ENCODE results near the gene MANEA.
"Not testable (repeated sequence)": the region's sequence is repeated elsewhere in the genome, so short reads cannot be mapped to it uniquely, and the experiment has no call there.

MANEA gene, protein sequence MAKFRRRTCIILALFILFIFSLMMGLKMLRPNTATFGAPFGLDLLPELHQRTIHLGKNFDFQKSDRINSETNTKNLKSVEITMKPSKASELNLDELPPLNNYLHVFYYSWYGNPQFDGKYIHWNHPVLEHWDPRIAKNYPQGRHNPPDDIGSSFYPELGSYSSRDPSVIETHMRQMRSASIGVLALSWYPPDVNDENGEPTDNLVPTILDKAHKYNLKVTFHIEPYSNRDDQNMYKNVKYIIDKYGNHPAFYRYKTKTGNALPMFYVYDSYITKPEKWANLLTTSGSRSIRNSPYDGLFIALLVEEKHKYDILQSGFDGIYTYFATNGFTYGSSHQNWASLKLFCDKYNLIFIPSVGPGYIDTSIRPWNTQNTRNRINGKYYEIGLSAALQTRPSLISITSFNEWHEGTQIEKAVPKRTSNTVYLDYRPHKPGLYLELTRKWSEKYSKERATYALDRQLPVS

DNA sequence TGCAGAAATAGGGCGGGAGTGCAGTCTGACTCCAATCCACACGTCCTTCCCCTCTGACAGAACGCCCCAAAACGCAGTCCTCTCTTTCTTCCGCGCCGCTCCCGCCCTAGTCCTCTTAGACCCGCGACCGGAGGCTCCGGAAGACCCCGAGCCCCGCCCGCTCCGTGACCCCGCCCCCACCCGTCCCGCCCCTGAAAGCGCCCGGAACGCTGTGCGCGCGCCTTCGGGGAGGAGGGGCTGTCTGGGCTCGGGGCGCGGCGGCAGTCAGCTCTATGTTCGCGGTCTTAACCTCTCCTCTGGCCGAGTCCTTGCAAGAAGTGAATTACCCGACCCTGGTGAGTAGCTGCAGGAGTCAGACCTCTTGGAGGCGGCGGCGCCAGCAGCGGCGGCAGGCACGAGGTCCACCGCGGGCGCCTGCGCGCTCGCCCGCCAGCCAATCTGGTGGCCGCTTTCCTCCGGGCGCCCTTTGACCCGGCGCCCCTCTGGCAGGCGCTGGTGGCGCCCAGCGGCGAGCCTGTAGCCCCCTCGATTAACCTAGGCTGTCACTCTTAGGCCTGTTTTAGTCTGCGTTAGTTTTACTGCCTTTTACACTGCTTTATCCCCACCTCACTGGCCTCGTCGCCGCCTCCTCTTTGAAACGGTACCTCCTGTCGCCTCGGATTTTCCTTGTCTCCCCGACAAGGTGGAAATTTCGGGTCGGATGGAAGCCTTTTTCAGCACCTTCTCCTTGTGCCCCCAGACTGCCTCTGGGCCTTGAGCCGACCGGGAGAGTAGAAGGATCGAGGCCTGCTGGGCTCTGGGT lies at the start of gene MANEA:
MANEA (plus strand) TSS at position 232 of the 802 bp plus-strand sequence. CDS start 8,905 bp downstream, outside the sequence.
- DNase-seq, result peak; percentile 60

DNA sequence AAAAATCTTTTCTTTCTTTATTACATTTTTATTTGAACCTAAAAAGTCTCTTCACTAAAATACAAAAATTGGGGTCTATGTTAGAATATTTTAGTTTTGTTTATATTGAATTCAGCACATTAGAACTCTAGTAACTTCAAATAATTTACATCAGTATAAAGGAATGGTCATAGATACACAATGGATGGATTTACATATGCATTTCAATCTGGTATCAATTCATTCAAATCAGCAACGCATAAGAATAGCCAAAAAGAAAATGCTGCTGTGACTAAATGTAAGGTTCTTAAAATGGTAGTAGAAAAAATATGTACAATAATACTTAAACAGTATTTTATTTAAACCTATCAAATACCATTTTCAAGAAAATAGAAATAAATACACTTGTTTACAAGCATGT lies 47.6 kb upstream of the MANEA start:
- DNase-seq, result no peak

DNA sequence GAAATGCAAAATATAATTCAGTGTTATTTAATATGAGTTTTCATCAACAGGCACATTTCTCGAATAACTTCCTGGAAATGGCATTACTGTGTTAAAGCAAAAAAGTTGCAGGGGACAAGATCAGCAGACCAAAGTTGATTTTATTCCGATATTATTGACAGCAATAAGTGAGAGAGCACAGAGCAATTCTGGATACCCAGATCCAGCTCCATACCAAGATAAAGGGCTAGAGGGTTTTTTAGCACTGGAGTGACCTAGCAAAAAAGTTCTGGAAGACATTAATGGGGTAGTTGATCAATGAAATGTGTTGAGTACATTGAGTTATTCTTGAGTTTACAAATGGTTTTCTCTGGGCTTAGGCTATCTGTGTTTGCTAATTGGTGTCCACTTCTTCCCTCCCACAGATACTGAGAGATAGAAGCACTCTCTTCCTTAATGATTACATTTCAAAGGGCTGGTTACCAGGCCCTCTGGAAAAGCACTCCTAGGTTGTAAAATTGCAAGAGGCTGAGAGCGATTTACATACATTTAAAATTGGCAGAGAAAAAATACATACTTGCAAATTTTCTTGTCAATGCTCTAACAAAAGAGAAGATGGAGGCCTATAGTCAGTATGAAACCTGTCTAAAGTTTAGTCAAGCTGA lies 47.0 kb upstream of the MANEA start:
- no peak for DNase-seq

DNA sequence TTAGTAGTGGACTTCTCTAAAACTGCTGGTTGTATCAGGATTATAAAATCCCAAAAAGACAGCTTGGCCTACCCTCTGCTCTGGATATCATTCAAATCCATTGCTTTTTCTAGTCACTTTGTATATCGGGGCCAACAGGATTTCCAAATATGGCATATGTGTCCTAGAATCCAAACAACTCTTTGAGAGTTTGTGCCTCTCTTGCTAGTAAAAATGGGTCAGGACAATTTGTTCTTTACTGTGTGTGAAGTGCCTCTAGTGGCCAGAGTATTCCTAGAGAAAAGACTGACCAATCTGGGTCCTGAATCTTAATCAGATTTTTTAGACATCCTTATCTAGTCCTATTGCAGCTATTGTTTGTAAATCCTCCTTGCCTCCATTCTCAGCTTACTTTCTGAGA lies 33.5 kb upstream of the MANEA start:
- no peak for DNase-seq

DNA sequence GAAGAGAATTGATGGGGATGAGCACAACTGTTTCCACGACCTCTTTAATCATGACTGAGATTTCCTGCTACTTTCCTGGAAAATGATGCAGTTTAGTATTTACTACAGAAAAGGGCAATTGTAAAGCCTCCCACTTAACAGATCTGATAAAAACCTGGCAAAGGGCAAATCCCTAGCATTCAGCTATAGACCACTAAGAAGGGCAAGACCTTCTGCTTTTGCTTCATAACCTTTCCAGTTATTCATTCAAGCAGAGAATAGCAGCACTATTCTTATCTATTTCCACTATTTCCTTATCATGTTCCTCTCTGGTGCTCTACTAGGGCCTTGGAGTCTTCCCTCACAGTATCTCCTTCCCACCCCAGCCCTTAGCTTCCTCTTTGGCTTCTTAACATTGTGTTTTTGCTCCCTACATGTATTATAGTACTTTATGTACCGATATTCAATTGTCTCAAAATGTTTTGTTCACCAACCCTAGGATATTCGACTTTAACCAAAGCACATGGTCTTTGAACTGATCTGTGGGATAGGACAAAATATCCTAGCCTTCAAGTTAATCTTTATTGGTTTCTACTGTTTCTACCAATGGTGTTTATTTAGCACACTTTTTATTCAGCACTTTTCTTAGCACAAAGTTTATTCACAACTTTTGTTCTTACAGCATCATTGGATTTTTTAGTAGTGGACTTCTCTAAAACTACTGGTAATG lies 32.7 kb upstream of the MANEA start:
- DNase-seq, result no peak

DNA sequence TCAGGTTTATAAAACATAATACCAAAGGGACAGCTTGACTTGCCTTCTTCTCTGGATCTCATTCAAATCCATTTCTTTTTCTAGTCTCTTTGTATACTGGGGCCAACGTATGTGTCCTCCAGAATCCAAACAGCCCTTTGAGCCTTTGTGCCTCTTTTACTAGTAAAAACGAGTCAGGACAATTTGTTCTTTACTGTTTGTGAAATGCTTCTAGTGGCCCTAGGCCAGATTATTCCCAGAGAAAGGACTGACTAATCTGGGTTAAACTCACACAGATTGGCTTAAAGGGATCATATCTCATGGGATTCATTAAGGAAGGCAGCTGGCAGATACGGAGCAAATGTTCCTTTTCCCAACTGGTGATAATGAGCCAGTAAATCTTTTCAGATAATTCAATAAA lies 32.1 kb upstream of the MANEA start:
- DNase-seq, result no peak

DNA sequence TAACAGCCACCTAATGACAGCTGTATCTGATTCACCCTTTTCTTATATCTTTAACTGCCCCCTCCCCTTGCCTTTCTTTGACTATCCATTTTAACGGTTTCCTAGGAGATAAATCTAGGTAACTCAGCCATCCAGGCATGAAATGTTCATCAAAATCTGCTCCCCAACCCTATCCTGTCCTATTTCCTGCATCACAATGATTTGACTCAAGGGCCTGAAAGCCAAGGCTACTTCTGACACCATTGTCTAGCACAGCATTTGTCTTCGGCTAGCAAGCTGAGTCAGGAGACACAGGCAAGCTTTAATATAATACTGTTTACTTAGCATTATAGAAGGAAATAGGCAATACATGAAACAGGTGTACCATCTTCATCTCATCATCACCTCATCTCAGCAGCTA lies 31.6 kb upstream of the MANEA start:
- no peak for DNase-seq

DNA sequence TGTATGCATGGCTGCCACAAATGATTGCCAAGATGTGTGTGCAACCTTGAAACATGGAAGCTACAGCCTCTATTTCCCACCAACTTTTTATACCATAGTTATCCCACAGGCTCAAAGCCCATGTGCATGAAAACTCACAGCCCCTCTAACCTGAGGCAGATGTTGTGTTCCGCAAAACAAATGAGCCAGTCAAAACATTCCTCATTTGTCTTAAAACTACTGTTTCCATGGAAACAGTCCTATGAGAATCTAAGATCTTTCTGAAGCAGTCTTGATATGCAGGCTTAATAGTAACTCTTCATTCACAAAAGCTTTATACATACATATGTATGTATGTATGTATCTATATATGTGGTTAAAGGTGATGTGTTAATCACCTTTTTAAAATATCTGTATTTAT lies 31.2 kb upstream of the MANEA start:
- DNase-seq, result no peak

DNA sequence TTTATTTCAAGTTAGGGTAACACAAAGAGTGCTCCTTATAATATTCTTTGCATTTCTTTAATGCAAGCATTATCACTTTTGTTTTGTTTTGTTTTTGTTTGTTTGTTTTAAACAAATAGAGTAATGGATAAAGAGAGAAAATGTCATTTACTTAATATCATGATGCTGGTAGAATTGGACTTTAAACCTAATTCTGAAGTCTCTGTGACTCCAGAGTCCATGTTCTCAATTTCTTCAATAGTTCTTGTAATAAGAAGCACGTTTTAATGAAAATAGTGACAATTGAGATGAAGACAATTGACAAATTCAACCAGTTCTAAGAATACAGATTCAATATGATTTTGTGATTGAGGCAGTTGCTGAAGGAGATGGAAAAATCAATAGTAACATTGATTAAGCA lies 30.3 kb upstream of the MANEA start:
- no peak for DNase-seq

DNA sequence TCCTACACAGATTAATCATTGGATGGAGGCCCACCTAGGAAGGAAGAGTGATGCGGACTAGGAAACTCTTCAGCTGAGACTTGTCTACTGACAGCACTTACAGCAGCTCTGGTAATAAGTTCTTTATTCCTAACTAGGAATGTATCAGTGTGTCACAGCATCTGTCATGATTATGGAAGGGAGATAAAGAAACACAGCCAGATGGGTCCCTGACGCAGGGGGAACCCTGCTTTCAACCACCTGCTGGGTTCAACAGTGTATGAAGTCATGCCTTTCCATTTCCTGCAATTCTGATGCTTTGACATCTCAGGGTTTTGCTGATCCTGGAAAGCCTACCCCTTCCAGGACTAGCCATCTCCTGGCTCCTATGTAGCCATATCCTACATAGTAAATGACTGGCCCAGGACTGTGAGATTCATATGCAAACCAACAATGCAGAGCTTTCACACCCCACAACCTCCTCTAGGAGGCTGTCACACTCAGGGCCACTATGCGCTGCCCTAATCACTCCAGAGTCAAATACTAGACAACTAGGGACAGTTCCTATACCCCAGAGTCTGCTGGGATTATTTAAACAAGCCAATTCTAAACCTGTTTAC lies 29.0 kb upstream of the MANEA start:
- no peak for DNase-seq

DNA sequence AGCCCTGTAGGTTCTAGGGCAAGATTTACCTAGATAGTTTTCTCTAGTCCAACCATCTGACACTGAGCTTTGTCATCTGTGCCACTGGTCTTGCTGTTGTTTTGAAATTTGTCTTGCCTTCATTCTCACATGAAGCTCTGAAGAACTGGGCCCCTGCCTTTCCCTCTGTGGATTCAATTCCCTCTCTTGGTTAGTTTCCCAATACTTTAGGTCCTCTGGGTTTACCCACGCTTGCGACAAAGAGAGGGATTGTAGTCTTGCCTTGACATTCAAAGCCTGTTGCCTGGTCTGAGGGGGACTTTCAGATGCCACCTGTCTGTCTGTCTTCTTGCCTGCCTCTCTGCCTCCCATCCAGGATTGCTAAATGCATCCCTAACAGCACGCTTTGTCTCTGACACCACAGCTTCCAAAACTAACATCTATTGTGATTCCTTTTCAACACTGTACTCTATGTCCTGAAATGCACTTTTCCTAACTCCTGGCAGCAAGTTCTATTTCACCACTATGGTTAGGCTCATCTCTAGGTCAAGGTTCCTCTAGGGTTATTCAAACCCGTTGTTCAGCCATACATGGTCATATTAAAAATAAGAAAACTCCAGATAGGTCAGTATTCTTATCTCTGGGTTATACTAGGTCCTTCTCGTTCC lies 25.5 kb upstream of the MANEA start:
- DNase-seq, result no peak

DNA sequence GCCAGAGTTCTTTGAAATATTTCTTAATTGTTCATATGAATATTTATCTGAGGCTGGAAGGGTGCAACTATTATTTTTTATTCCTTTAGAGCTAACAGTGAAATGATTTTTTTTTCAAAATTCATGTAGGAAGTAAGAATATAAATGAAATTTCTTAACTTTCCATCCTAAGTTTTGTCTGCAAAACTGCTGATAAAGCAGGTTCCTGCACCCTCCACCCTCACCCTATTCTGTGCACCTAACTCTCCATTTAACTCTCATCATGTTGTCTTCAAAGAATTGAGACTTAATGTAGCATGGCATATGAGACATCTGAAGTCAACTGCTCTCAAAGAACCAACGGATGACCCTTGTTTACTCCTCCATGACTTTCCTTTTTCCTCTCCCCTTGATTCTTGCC lies 23.5 kb upstream of the MANEA start:
- no peak for DNase-seq

DNA sequence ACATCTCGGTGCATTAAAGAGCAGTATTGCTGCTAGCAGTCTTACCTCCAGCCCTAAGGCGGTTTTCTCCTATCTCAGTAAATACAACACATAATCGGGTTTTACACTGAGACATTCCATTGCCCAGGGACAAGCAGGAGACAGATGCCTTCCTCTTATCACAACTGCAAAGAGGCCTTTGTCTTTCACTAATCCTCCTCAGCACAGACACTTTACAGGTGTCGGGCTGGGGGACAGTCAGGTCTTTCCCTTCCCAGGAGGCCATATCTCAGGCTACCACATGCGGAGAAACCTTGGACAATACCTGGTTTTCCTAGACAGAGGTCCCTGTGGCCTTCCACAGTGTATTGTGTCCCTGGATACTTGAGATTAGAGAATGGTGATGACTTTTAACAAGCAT lies 16.4 kb upstream of the MANEA start:
- DNase-seq, result not testable (repeated sequence)

DNA sequence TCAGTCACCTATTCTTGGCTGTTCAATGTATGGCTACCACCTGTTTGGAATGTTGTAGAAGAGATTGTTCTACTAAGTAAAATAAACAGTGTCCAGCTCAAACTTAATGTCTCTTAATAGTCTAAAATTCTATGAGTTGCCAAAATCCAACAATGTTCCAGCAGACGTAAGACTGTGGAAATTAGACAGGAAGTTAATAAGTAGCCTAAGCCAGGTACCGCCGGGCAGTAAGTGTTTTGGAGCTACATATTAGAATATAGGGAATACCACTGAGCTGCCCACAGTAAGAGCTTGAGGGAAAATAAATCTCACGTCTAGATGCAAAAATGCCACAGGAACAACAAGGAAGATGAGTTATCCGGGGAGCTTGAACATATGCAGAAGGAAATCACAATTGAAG lies 7.8 kb upstream of the MANEA start:
- no peak for DNase-seq

DNA sequence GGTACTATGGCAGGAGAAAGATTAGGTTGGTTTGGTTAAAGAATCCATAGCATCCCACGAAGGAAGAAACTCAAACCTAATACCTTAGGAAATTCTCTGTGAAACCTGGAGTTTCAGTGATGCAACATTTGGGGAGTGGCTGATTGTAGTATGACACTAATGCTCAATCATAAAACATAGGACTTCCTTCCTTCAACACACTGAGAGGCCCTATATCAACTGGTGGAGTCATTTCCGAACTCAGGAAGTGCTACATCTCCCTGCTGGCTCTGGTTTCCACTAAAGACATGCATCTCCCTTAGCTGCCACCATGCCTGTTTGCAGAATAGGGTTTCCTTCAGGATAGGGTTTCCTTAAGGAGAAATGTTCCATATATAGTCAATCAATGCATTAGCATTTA lies 5.2 kb upstream of the MANEA start:
- DNase-seq, result no peak

DNA sequence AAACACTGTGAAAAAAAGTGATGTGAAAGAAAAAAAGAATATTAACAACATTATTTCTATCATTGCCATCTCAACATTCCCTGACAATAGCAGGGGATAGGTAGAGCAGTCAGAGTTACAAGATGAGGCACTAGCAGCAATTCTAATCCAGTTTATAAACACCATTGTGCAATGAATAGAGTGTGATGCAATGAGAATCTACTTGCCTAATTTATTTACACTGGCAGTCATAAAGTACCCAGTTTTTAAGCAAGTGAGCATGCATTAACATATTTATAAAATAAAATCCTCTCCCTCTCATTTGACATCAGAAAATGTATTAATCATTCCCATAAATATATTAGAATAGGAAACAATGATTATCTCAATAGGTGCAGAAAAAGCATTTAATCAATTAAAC lies 2.5 kb upstream of the MANEA start:
- no peak for DNase-seq

DNA sequence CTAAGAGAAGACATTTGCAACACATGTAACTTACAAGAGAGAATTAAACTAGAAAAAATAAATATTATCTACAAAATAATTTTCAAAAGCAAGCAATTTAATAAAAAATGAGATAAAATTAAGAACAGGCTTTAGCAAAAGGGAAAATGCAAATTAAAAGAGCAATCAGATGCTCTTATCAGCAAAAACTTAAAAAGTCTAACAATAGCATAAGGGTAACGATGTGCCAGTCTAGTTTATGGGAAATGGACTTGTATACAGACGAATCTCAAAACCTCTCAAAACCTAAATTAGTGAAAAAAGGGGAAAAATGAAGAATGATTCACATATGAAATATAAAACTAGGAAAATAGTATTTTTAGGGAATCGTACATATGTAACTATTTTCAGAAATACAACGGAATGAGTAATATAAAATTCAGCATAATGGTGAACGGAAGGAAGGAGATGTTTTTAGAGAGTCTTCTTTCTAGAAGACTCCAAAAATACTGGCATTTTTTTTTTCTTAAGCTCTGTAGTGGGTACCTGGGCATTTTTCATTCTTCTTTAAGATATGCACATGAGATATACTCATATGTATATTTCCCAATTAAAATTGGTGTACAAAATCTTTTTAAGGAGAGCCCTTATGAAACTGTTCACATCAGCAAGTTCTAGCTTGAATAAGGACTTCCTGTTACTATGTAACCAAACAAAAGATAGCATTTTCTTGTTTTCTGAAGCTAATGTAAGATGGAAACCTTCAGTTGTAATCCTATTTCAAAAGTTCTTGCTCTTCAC lies 927 bp upstream of the MANEA start:
- no peak for DNase-seq

DNA sequence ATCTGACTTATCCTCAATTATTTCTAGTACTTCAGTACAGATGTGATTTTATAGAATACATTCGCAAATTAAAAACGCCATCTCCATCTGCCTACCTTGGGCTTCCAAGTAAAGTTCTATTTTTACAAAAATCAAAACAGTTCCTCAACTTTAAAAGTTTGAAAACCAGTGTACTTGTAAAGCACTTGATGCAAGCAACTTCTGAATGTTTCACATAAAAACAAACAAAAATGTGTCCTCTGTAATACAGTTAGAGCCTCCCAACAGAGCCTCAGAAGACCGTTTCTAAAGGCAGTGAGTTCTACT lies 384 bp upstream of the MANEA start:
- DNase-seq, result no peak

DNA sequence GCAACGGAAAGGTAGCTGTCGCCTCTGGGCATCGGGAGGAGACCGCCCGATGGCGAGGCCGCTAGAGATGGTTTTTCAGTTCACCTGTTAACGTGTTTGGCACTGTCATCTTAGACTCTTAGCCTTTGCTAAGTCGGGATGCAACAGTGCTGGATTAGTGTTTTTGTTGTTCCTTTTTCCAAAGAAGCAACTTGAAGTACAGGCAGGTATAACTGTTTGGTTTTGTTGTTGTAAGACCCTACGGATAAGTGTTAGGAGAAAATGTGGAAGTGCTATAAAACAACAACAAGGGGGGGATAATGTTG lies 723 bp downstream of the MANEA start:
- no peak for DNase-seq

DNA sequence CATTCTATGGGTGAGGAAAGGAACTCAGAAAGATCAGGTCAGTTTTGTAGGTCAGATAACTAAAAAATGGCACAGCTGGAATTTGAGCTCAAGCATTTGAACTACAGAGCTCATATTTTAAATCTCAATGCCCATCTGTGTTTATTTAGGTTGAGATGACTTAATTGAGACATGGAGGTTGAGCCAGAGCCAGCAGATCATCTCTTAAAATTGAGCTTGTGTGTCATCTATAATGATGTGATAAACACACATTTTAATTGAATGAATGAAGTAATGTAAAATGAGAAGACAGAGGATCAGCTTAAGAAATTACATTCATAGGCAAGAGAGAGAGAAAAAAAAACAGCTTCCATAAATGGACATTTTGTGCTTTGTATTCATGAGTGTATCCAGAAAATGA lies 3.7 kb downstream of the MANEA start:
- no peak for DNase-seq

DNA sequence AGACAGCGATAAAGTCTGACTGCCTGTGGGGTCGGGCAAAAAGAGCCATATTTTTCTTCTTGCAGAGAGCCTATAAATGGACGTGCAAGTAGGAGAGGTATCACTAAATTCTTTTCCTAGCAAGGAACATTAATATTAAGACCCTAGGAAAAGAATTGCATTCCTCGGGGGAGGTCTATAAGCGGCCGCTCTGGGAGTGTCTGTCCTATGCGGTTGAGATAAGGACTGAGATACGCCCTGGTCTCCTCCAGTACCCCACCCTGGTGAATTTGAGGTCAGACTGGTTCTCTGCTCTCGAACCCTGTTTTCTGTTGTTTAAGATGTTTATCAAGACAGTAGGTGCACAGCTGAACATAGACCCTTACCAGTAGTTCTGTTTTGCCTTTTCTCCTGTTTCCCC lies 6.9 kb downstream of the MANEA start:
- not testable (repeated sequence) for DNase-seq

DNA sequence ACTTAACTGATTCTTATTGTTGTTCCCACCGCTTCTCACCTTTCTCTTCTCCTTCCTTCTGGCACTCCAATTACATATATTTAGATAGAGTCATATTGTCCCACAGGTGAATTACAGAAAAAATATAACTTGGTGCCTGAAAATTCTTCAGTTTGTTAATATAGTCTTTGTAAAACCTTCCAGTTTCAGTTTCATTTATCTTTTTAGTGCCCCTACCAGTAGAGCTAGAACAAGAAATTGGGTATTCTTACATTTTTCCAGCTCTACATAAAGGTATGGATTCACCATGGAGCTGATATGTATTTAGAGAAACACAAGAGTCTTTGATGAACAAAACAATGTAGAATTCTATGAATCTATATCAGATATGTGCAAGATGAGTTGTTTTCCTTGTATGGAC lies 10.7 kb downstream of the MANEA start:
- no peak for DNase-seq

Measured in NCI-H510A (cell line).